Liver (tissue), 9 donors: ENCODE measurements around the gene B4GALT3. TPM values are rescaled to one million over a fixed set of nuclear protein-coding genes. Genes with fewer than 3 reads are reported as not detected.
A peak's percentile ranks its signal among the peaks of the same experiment; 100 is the strongest.

Experiments
- DNase-seq: peaks from one replicate; pipeline ENCODE4 v3.0.0-alpha.2; 2017; ENCODE audit warnings: low spot score
- H3K27ac ChIP-seq, 2 donors: one replicate each; pipeline ENCODE4 v1.7.0; 2013; ENCODE audit warnings: inconsistent platforms in 2 of 2, low read length in 2 of 2, control low read depth in 1 of 2, low read depth in 1 of 2, mild to moderate bottlenecking in 1 of 2
- H3K27me3 ChIP-seq, 4 donors: one replicate each; pipeline versions ENCODE4 v1.6.1 to v1.7.0; 2013; ENCODE audit warnings: low read length in 3 of 4, inconsistent platforms in 1 of 4, mild to moderate bottlenecking in 1 of 4, moderate library complexity in 1 of 4; ENCODE audit not compliant: control insufficient read depth in 4 of 4, insufficient read depth in 4 of 4
- H3K36me3 ChIP-seq, 4 donors: one replicate each; pipeline versions ENCODE4 v1.6.1 to v1.7.0; 2013; ENCODE audit warnings: low read length in 3 of 4, mild to moderate bottlenecking in 3 of 4, low read depth in 1 of 4, moderate library complexity in 1 of 4; ENCODE audit not compliant: control insufficient read depth in 4 of 4, insufficient read depth in 3 of 4
- H3K4me1 ChIP-seq, 4 donors: one replicate each; pipeline versions ENCODE4 v1.6.1 to v1.7.0; 2013; ENCODE audit warnings: low read length in 3 of 4, mild to moderate bottlenecking in 3 of 4, moderate library complexity in 1 of 4; ENCODE audit not compliant: control insufficient read depth in 4 of 4, insufficient read depth in 4 of 4
- H3K4me3 ChIP-seq, 3 donors: one replicate each; pipeline versions ENCODE4 v1.6.1 to v1.7.0; 2013; ENCODE audit warnings: low read length in 3 of 3, control low read depth in 1 of 3, low read depth in 1 of 3, mild to moderate bottlenecking in 1 of 3
- H3K9ac ChIP-seq, 2 donors: one replicate each; pipeline ENCODE4 v1.7.0; 2013; ENCODE audit warnings: low read length in 2 of 2, mild to moderate bottlenecking in 2 of 2, moderate library complexity in 2 of 2, control low read depth in 1 of 2, low read depth in 1 of 2
- H3K9me3 ChIP-seq, 4 donors: one replicate each; pipeline versions ENCODE4 v1.6.1 to v1.7.0; 2013; ENCODE audit warnings: low read length in 3 of 4; ENCODE audit not compliant: control insufficient read depth in 4 of 4
- CTCF ChIP-seq: fragments of 150-350 bp; IDR thresholded peaks from 2 replicates; pipeline ENCODE4 v1.5.1; 2017; ENCODE audit warnings: improper control_type of control experiment, low read depth, low read length; ENCODE audit not compliant: missing input control
- EGR1 ChIP-seq, 2 donors: IDR thresholded peaks; 2 replicates each; pipeline ENCODE4 v1.6.1; 2016 to 2018; ENCODE audit warnings: antibody characterized with exemption in 2 of 2, low read depth in 2 of 2
- FOXA1 ChIP-seq: IDR thresholded peaks from 2 replicates; pipeline ENCODE4 v1.6.1; 2016; ENCODE audit warnings: antibody characterized with exemption
- FOXA2 ChIP-seq: IDR thresholded peaks from 2 replicates; pipeline ENCODE4 v1.6.1; 2016; ENCODE audit warnings: antibody characterized with exemption
- GABPA ChIP-seq, 2 donors: IDR thresholded peaks in 1 of 2; conservative IDR thresholded peaks in 1 of 2; 2 replicates each; pipeline ENCODE4 v1.6.1; 2016; ENCODE audit warnings: antibody characterized with exemption in 2 of 2, mild to moderate bottlenecking in 1 of 2, moderate library complexity in 1 of 2
- HNF4A ChIP-seq, 2 donors: conservative IDR thresholded peaks; 2 replicates each; pipeline ENCODE4 v1.6.1; 2016; ENCODE audit warnings: antibody characterized with exemption in 2 of 2, mild to moderate bottlenecking in 2 of 2
- JUND ChIP-seq, 2 donors: IDR thresholded peaks; 2 replicates each; pipeline ENCODE4 v1.6.1; 2016; ENCODE audit warnings: antibody characterized with exemption in 2 of 2
- NR2F2 ChIP-seq: IDR thresholded peaks from 2 replicates; pipeline ENCODE4 v1.6.1; 2016; ENCODE audit warnings: antibody characterized with exemption
- RAD21 ChIP-seq, 2 donors: IDR thresholded peaks; 2 replicates each; pipeline ENCODE4 v1.6.1; 2016; ENCODE audit warnings: antibody characterized with exemption in 2 of 2, mild to moderate bottlenecking in 2 of 2
- RXRA ChIP-seq, 2 donors: IDR thresholded peaks; 2 replicates each; pipeline ENCODE4 v1.6.1; 2017 to 2018; ENCODE audit warnings: antibody characterized with exemption in 2 of 2, mild to moderate bottlenecking in 1 of 2
- SP1 ChIP-seq: IDR thresholded peaks from 2 replicates; pipeline ENCODE4 v1.6.1; 2018; ENCODE audit warnings: antibody characterized with exemption, mild to moderate bottlenecking
- TAF1 ChIP-seq: conservative IDR thresholded peaks from 2 replicates; pipeline ENCODE4 v1.6.1; 2016; ENCODE audit warnings: antibody characterized with exemption, mild to moderate bottlenecking
- WGBS: extraction: QIAGEN DNeasy Blood & Tissue Kit; methylation state at CpG from one replicate; pipeline ENCODE4 v1.1.7; 2013; 5-methylcytosine and 5-hydroxymethylcytosine counted together
- polyA plus RNA-seq, 2 donors: library from polyadenylated mRNA; stranded (reverse) in 1 of 2; unstranded in 1 of 2; fragments of 200-250 nt in 1 of 2; fragments of >200 nt in 1 of 2; fragmentation: Nextera tagmentation in 1 of 2; extraction: Ambion mirVana in 1 of 2; gene quantifications; one replicate each; pipeline versions ENCODE4 v1.2.1 to v1.2.3, GENCODE V29; 2013 to 2015
- total RNA-seq, 2 donors: library from RNA; depleted of rRNA; stranded (reverse); fragments of >200 nt; gene quantifications; one replicate each; pipeline ENCODE4 v1.2.3, GENCODE V29; 2014
- TF ChIP-seq, protein P1 (sequence below): IDR thresholded peaks from 2 replicates; pipeline ENCODE4 v1.6.1; 2016; ENCODE audit warnings: antibody characterized with exemption
- TF ChIP-seq, protein P2 (sequence below): IDR thresholded peaks from 2 replicates; pipeline ENCODE4 v1.6.1; 2016; ENCODE audit warnings: antibody characterized with exemption
- donor health status: healthy.
- donor health status: healthy.
- donor health status: healthy.
- donor health status: healthy.
- donor health status: healthy.

B4GALT3 gene
- total and polyA plus RNA-seq, 4 donors = 13.1 to 23.8 (median 14.7) TPM

GRCh38 chr1:161200421-161200991 is 23.2 kb upstream of the B4GALT3 start:
- H3K4me1 ChIP-seq = peaks cover 8 to 24% (median 18%) of the 10 kb centered on the region in 4 donors
- TF ChIP-seq NR2F2 = peak; percentile 83
- no peak for TF ChIP-seq SP1
- TF ChIP-seq RXRA (IDR thresholded peaks at IDR 0.05) = no peak
- no peaks in the 10 kb centered on the region for H3K9me3 ChIP-seq
- H3K9ac ChIP-seq = no peak overlapping the region
- H3K4me3 ChIP-seq = no peak overlapping the region
- H3K27me3 ChIP-seq = no peaks in the 10 kb centered on the region
- peaks cover 0 to 14% (median 3%) of the 10 kb centered on the region in 4 donors for H3K36me3 ChIP-seq
- no peak for DNase-seq
- peak overlapping the region; percentile 83 to 95 for H3K27ac ChIP-seq
- 76% methylated on average over 5 of the region's 5 CpGs for WGBS

DNA sequence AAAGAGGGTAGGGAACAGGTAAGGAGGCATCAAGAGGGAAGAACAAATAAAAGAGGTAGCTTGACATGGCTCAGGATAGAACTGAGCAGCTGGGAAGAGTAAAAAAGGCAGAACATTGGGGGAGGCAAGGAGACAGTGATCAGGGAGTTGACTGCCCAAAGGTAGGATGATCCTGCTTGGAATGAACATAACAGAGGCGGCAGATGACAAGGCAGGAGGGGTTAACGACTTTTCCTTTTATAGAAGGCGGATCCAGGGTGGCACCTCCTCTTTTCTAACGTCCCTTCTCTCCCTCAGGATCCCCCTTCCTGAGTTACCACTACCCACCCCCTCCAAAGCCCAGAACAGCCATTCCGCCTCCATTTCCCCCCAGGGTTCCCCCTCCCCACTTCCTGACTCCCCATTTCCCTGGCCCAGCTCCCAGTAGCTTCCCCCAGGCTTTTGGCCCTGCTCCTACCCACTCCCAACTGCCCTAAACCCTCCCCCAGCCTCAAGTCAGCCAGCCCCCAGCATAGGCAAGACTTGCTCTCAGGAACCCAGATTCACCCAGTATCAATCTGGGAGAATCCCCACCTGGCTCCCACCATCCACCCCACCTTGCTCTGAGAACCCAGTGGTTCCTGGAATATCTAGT is 22.3 kb upstream of the B4GALT3 start:
- TF ChIP-seq SP1 = no peak
- no peak for TF ChIP-seq RAD21 (IDR thresholded peaks at IDR 0.05)
- no peak for TF ChIP-seq EGR1 (IDR thresholded peaks at IDR 0.05; ENCODE audit: low read depth in 2 of 2)
- TF ChIP-seq RXRA (IDR thresholded peaks at IDR 0.05) = no peak
- no peak for TF ChIP-seq JUND (IDR thresholded peaks at IDR 0.05)
- TF ChIP-seq, protein P1, sequence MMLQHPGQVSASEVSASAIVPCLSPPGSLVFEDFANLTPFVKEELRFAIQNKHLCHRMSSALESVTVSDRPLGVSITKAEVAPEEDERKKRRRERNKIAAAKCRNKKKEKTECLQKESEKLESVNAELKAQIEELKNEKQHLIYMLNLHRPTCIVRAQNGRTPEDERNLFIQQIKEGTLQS = no peak
- no peak for TF ChIP-seq CTCF
- Histone ChIP-seq H3K9ac (no peak overlapping the region), H3K36me3 (peaks cover 0 to 8% (median 3%) of the 10 kb centered on the region in 4 donors), H3K4me1 (peaks cover 8 to 28% (median 20%) of the 10 kb centered on the region in 4 donors), H3K9me3 (no peaks in the 10 kb centered on the region), H3K4me3 (no peak overlapping the region), H3K27ac (peak overlapping the region; percentile 83 to 95), H3K27me3 (no peaks in the 10 kb centered on the region)
- 69% methylated on average over 5 of the region's 5 CpGs for WGBS
- no peak for DNase-seq

DNA sequence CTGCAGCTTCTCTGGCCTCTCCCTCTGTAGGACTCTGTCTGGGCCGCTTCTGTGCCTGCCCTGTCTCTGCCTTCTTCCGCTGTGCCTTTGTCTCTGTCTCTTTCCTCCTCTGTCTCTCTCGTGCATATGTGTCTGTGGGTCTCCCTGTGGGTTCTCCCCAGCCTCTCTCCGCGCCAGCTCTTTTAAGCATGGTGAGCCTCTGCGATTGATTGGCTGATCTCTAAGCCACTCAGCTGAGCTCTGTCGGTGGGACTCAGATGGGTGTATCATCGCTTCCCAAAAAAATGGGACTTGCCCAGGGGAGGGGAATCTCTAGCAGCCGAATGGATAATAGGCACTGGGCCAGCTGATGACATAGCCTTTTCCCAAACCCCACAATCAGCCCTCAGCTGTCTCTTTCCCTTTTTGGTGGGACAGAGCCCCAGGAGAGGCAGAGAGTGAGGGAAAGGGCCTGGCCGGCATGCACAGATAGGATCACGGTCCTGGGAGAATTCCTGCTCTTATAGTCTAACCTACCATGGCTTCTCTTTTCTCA is 21.7 kb upstream of the B4GALT3 start, which contains the start of gene ADAMTS4:
Gene ADAMTS4 (minus strand): TSS at position 158 of the 535 bp plus-strand sequence. CDS start 427 bp downstream, outside the sequence.
- no peak for DNase-seq
- Histone ChIP-seq H3K27me3 (no peaks in the 10 kb centered on the region), H3K27ac (peak within 1 kb of the TSS; percentile 83 to 95), H3K36me3 (peaks cover 0 to 3% (median 0%) of the 10 kb centered on the region in 4 donors), H3K4me3 (peak within 1 kb of the TSS; percentile 2 to 29 (median 21)), H3K9ac (peak within 1 kb of the TSS in 1 of 2 donors; percentile 0), H3K4me1 (peaks cover 8 to 30% (median 22%) of the 10 kb centered on the region in 4 donors), H3K9me3 (no peaks in the 10 kb centered on the region)
- TF ChIP-seq HNF4A (conservative IDR thresholded peaks at IDR 0.05) (no peak), GABPA (IDR thresholded peaks at IDR 0.05 in 1 of 2, conservative IDR thresholded peaks at IDR 0.05 in 1 of 2) (no peak), TAF1 (no peak), FOXA1 (no peak), EGR1 (IDR thresholded peaks at IDR 0.05; ENCODE audit: low read depth in 2 of 2) (no peak), FOXA2 (no peak)
- TF ChIP-seq, protein P2, sequence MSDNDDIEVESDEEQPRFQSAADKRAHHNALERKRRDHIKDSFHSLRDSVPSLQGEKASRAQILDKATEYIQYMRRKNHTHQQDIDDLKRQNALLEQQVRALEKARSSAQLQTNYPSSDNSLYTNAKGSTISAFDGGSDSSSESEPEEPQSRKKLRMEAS = no peak
- TF ChIP-seq, protein P1 = no peak
- WGBS = 79% methylated on average over 11 of the region's 11 CpGs
